KMS-11 (cell line): Measurements from ENCODE around the gene IGSF1.

Experiments used
- H2AFZ ChIP-seq: fragments of 200-600 bp; sonication (generic); 2 replicates; pipeline ENCODE4 v1.6.1; 2016; ENCODE audit warnings: antibody characterized with exemption, mixed run types, low read depth
- H3K27ac ChIP-seq: fragments of 200-600 bp; sonication (generic); 2 replicates; pipeline ENCODE4 v1.6.1; 2016; ENCODE audit warnings: mild to moderate bottlenecking, mixed run types
- H3K27me3 ChIP-seq: fragments of 200-600 bp; sonication (generic); 2 replicates; pipeline ENCODE4 v1.6.1; 2017; ENCODE audit warnings: mild to moderate bottlenecking, low read depth, mixed run types, moderate library complexity; ENCODE audit not compliant: insufficient read depth
- H3K36me3 ChIP-seq: fragments of 200-600 bp; sonication (generic); 2 replicates; pipeline ENCODE4 v1.6.1; 2017; ENCODE audit warnings: mild to moderate bottlenecking, mixed run types; ENCODE audit not compliant: insufficient read depth
- H3K4me1 ChIP-seq: fragments of 200-600 bp; sonication (generic); 2 replicates; pipeline ENCODE4 v1.6.1; 2016; ENCODE audit warnings: mild to moderate bottlenecking, low read depth, mixed run types; ENCODE audit not compliant: poor library complexity, severe bottlenecking
- H3K4me2 ChIP-seq: fragments of 200-600 bp; sonication (generic); 2 replicates; pipeline ENCODE4 v1.7.0; 2016; ENCODE audit warnings: mild to moderate bottlenecking, mixed run types
- H3K4me3 ChIP-seq: fragments of 200-600 bp; sonication (generic); IDR thresholded peaks from 2 replicates; pipeline ENCODE4 v1.6.1; 2017; ENCODE audit warnings: low read depth, low read length, mixed read lengths; ENCODE audit not compliant: insufficient read depth
- H3K79me2 ChIP-seq: fragments of 200-600 bp; sonication (generic); 2 replicates; pipeline ENCODE4 v1.6.1; 2016; ENCODE audit warnings: low read depth, mixed run types; ENCODE audit not compliant: insufficient read depth
- H3K9ac ChIP-seq: fragments of 200-600 bp; sonication (generic); 2 replicates; pipeline ENCODE4 v1.6.1; 2016; ENCODE audit warnings: mild to moderate bottlenecking, mixed run types
- H4K20me1 ChIP-seq: fragments of 200-600 bp; sonication (generic); 2 replicates; pipeline ENCODE4 v1.6.1; 2016; ENCODE audit warnings: mild to moderate bottlenecking, mixed run types; ENCODE audit not compliant: insufficient read depth
- CTCF ChIP-seq: fragments of 200-600 bp; sonication (generic); conservative IDR thresholded peaks from 2 replicates; pipeline ENCODE4 v1.6.1; 2017; ENCODE audit warnings: low read depth, mild to moderate bottlenecking, antibody characterized with exemption, low read length, moderate library complexity, mixed read lengths

Gene IGSF1

GRCh38 chrX:131279617-131280016, 9.5 kb downstream of the IGSF1 start:
- H3K27me3 ChIP-seq: no peaks in the 10 kb centered on the region
- no peaks in the 10 kb centered on the region for H3K36me3 ChIP-seq
- no peak overlapping the region for H3K27ac ChIP-seq
- no peaks in the 10 kb centered on the region for H3K4me1 ChIP-seq
- no peaks in the 10 kb centered on the region for H4K20me1 ChIP-seq
- H3K4me2 ChIP-seq: no peak overlapping the region
- no peak overlapping the region for H3K9ac ChIP-seq
- no peak overlapping the region for H2AFZ ChIP-seq
- no peak overlapping the region for H3K4me3 ChIP-seq
- TF ChIP-seq CTCF: no peak
- H3K79me2 ChIP-seq: no peaks in the 10 kb centered on the region

GRCh38 chrX:131279197-131279596, 9.9 kb downstream of the IGSF1 start:
- Histone ChIP-seq H3K79me2 (no peaks in the 10 kb centered on the region), H3K27ac (no peak overlapping the region), H3K36me3 (no peaks in the 10 kb centered on the region), H3K4me2 (no peak overlapping the region), H3K4me1 (no peaks in the 10 kb centered on the region), H2AFZ (no peak overlapping the region), H3K9ac (no peak overlapping the region), H3K27me3 (no peaks in the 10 kb centered on the region), H4K20me1 (no peaks in the 10 kb centered on the region), H3K4me3 (no peak overlapping the region)
- no peak for TF ChIP-seq CTCF

- TF ChIP-seq CTCF: no peak
- no peaks in the 10 kb centered on the region for H4K20me1 ChIP-seq
- no peak overlapping the region for H3K9ac ChIP-seq
- H3K4me2 ChIP-seq: no peak overlapping the region
- H3K4me3 ChIP-seq: no peak overlapping the region
- no peak overlapping the region for H2AFZ ChIP-seq
- H3K79me2 ChIP-seq: no peaks in the 10 kb centered on the region
- H3K36me3 ChIP-seq: no peaks in the 10 kb centered on the region
- H3K4me1 ChIP-seq: no peaks in the 10 kb centered on the region
- no peaks in the 10 kb centered on the region for H3K27me3 ChIP-seq
- no peak overlapping the region for H3K27ac ChIP-seq
These were observed 11.5 kb downstream of the IGSF1 start for GRCh38 chrX:131277543-131278136.

- H3K9ac ChIP-seq: no peak overlapping the region
- no peak for TF ChIP-seq CTCF
- no peaks in the 10 kb centered on the region for H3K27me3 ChIP-seq
- H3K36me3 ChIP-seq: no peaks in the 10 kb centered on the region
- H4K20me1 ChIP-seq: no peaks in the 10 kb centered on the region
- H3K4me3 ChIP-seq: no peak overlapping the region
- no peaks in the 10 kb centered on the region for H3K79me2 ChIP-seq
- H3K4me2 ChIP-seq: no peak overlapping the region
- H3K4me1 ChIP-seq: no peaks in the 10 kb centered on the region
- no peak overlapping the region for H3K27ac ChIP-seq
- no peak overlapping the region for H2AFZ ChIP-seq
These were observed 16.1 kb downstream of the IGSF1 start for GRCh38 chrX:131273011-131273410.

- Histone ChIP-seq H4K20me1 (no peaks in the 10 kb centered on the region), H3K4me3 (no peak overlapping the region)
These were observed 17.3 kb downstream of the IGSF1 start for GRCh38 chrX:131271826-131272225.

More at GRCh38 chrX:131271826-131272225, 17.3 kb downstream of the IGSF1 start:
- Histone ChIP-seq H3K27me3 (no peaks in the 10 kb centered on the region), H3K4me2 (no peak overlapping the region), H3K4me1 (no peaks in the 10 kb centered on the region), H3K9ac (no peak overlapping the region), H3K79me2 (no peaks in the 10 kb centered on the region), H2AFZ (no peak overlapping the region), H3K27ac (no peak overlapping the region), H3K36me3 (no peaks in the 10 kb centered on the region)
- TF ChIP-seq CTCF: no peak
